ENCODE data around the gene HSPA2. TPM values are rescaled to one million over a fixed set of nuclear protein-coding genes. Genes with fewer than 3 reads are reported as not detected.

Gene HSPA2
- total RNA-seq, 1 donor from 2014 or later, result 34.0 TPM

GRCh38 chr14:64518229-64518628, 22.3 kb upstream of the HSPA2 start:
- H3K4me1 ChIP-seq, result peaks cover 58% of the 10 kb centered on the region
- H3K9me3 ChIP-seq (replicated peaks), result no peaks in the 10 kb centered on the region
- H3K36me3 ChIP-seq, result peaks cover 19% of the 10 kb centered on the region
- H3K4me3 ChIP-seq, result no peak overlapping the region
- no peak for DNase-seq
- intact Hi-C loops (cut with micrococcal nuclease), result no loop called here
- TF ChIP-seq, protein P1, sequence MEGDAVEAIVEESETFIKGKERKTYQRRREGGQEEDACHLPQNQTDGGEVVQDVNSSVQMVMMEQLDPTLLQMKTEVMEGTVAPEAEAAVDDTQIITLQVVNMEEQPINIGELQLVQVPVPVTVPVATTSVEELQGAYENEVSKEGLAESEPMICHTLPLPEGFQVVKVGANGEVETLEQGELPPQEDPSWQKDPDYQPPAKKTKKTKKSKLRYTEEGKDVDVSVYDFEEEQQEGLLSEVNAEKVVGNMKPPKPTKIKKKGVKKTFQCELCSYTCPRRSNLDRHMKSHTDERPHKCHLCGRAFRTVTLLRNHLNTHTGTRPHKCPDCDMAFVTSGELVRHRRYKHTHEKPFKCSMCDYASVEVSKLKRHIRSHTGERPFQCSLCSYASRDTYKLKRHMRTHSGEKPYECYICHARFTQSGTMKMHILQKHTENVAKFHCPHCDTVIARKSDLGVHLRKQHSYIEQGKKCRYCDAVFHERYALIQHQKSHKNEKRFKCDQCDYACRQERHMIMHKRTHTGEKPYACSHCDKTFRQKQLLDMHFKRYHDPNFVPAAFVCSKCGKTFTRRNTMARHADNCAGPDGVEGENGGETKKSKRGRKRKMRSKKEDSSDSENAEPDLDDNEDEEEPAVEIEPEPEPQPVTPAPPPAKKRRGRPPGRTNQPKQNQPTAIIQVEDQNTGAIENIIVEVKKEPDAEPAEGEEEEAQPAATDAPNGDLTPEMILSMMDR (IDR thresholded peaks at IDR 0.05; ENCODE audit: borderline replicate concordance), result no peak
- no peaks in the 10 kb centered on the region for H3K27me3 ChIP-seq (ENCODE audit: low read depth)
- H3K27ac ChIP-seq (replicated peaks), result no peak overlapping the region

DNA sequence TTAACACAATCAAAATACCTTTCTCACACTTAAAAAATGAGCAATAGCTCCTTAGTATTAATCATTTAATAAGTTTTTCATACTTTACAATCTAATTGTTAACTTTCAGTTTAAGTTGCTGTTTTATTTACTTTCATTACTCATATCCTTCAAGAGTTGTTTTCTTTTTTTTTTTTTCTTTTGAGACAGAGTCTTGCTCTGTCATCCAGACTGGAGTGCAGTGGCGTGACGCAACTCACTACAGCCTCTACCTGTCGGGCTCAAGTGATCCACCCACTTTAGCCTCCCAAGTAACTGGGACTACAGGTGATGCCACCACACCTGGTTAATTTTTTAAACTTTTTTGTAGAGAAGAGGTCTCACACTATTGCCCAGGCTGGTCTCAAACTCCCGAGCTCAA, 19.8 kb upstream of the HSPA2 start:
- TF ChIP-seq, protein P1 (IDR thresholded peaks at IDR 0.05; ENCODE audit: borderline replicate concordance), result no peak
- intact Hi-C loops (cut with micrococcal nuclease), result no loop called here
- no peak overlapping the region for H3K4me3 ChIP-seq
- H3K4me1 ChIP-seq, result peaks cover 39% of the 10 kb centered on the region
- peaks cover 23% of the 10 kb centered on the region for H3K36me3 ChIP-seq
- H3K27me3 ChIP-seq (ENCODE audit: low read depth), result no peaks in the 10 kb centered on the region
- no peak overlapping the region for H3K27ac ChIP-seq (replicated peaks)
- no peak for DNase-seq
- H3K9me3 ChIP-seq (replicated peaks), result no peaks in the 10 kb centered on the region

GRCh38 chr14:64522591-64523355, 17.8 kb upstream of the HSPA2 start:
- Histone ChIP-seq H3K36me3 (peaks cover 23% of the 10 kb centered on the region), H3K4me3 (no peak overlapping the region), H3K27me3 (ENCODE audit: low read depth) (no peaks in the 10 kb centered on the region), H3K9me3 (replicated peaks) (no peaks in the 10 kb centered on the region), H3K4me1 (peaks cover 25% of the 10 kb centered on the region), H3K27ac (replicated peaks) (no peak overlapping the region)
- no peak for DNase-seq
- intact Hi-C loops (cut with micrococcal nuclease), result no loop called here
- TF ChIP-seq, protein P1 (IDR thresholded peaks at IDR 0.05; ENCODE audit: borderline replicate concordance), result no peak

- Histone ChIP-seq H3K4me1 (peaks cover 18% of the 10 kb centered on the region), H3K27me3 (ENCODE audit: low read depth) (no peaks in the 10 kb centered on the region), H3K27ac (replicated peaks) (no peak overlapping the region), H3K9me3 (replicated peaks) (no peaks in the 10 kb centered on the region), H3K4me3 (no peak overlapping the region), H3K36me3 (peaks cover 23% of the 10 kb centered on the region)
- TF ChIP-seq, protein P1 (IDR thresholded peaks at IDR 0.05; ENCODE audit: borderline replicate concordance), result no peak
- DNase-seq, result no peak
- intact Hi-C loops (cut with micrococcal nuclease), result no loop called here
Measured at GRCh38 chr14:64525354-64525753, 15.2 kb upstream of the HSPA2 start.

DNA sequence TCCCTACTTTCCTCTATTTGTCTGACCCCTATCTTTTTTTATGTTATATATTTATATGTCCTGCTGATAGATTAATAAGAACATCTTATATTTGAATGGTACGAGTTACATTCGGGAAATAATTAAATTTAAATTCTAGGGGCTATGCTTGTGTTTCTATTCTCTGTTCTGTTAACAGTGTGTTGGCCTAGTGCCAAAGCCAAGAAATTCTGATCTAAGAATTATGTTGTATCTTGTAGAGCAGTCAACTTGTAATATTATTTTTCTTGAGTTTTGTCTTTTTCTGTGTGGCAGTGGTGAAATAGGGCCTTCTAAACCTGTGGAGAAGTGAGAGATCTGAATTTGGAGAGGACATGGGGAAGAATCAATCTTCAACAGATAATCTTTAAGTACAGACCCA, 9.0 kb upstream of the HSPA2 start:
- intact Hi-C loops (cut with micrococcal nuclease), result no loop called here
- Histone ChIP-seq H3K27me3 (ENCODE audit: low read depth) (no peaks in the 10 kb centered on the region), H3K4me3 (no peak overlapping the region), H3K36me3 (no peaks in the 10 kb centered on the region), H3K4me1 (no peaks in the 10 kb centered on the region), H3K27ac (replicated peaks) (no peak overlapping the region), H3K9me3 (replicated peaks) (no peaks in the 10 kb centered on the region)
- TF ChIP-seq, protein P1 (IDR thresholded peaks at IDR 0.05; ENCODE audit: borderline replicate concordance), result no peak
- no peak for DNase-seq

Measured in left ventricle myocardium inferior (tissue), 1 donor.